Neural cell (in vitro differentiated cells): ENCODE results near the gene SMPD2.

Source experiments
- EP300 ChIP-seq: fragments of 450-650 bp; conservative IDR thresholded peaks from 2 replicates; pipeline ENCODE4 v1.6.1; 2014; ENCODE audit warnings: antibody characterized with exemption, mild to moderate bottlenecking, moderate library complexity; ENCODE audit not compliant: poor library complexity, severe bottlenecking
- POLR2AphosphoS5 ChIP-seq: IDR thresholded peaks from 2 replicates; pipeline ENCODE4 v1.6.1; 2012
- TF ChIP-seq, protein P1 (sequence below): fragments of 450-650 bp; IDR thresholded peaks from 2 replicates; pipeline ENCODE4 v1.5.1; 2014; ENCODE audit warnings: antibody characterized with exemption, mild to moderate bottlenecking, moderate library complexity; ENCODE audit not compliant: poor library complexity, severe bottlenecking

DNA sequence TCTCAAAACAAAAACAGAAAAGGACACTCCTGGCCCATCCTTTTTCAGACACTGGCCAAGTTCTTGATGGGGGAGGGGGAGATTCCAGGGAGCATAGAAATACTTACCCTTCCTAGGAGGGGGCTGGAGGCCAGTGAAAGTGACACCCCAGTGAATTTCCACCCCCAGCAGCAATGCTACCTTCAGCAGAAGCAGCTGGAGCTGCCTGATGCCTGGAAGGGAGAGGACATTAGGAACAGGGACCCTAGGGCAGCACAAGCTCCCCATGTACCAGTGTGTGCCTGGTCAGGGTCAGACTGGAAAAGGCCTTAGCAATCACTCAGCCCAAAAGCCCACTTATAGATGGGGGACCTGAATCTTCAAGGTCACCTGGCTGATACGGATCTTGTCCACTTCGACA is 12.6 kb downstream of the SMPD2 start:
- TF ChIP-seq, protein P1, sequence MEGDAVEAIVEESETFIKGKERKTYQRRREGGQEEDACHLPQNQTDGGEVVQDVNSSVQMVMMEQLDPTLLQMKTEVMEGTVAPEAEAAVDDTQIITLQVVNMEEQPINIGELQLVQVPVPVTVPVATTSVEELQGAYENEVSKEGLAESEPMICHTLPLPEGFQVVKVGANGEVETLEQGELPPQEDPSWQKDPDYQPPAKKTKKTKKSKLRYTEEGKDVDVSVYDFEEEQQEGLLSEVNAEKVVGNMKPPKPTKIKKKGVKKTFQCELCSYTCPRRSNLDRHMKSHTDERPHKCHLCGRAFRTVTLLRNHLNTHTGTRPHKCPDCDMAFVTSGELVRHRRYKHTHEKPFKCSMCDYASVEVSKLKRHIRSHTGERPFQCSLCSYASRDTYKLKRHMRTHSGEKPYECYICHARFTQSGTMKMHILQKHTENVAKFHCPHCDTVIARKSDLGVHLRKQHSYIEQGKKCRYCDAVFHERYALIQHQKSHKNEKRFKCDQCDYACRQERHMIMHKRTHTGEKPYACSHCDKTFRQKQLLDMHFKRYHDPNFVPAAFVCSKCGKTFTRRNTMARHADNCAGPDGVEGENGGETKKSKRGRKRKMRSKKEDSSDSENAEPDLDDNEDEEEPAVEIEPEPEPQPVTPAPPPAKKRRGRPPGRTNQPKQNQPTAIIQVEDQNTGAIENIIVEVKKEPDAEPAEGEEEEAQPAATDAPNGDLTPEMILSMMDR: no peak
- TF ChIP-seq POLR2AphosphoS5 (no peak), EP300 (no peak)
